NCI-H146 treated with DMSO at 0.1 percent for 48 hours (cell line): ENCODE data around the gene EXOC4.

Experiments used
- DNase-seq: peaks from one replicate; lab custom pipeline; 2025; ENCODE audit not compliant: unreplicated experiment; lab: John Stamatoyannopoulos, UW

Gene EXOC4

DNA sequence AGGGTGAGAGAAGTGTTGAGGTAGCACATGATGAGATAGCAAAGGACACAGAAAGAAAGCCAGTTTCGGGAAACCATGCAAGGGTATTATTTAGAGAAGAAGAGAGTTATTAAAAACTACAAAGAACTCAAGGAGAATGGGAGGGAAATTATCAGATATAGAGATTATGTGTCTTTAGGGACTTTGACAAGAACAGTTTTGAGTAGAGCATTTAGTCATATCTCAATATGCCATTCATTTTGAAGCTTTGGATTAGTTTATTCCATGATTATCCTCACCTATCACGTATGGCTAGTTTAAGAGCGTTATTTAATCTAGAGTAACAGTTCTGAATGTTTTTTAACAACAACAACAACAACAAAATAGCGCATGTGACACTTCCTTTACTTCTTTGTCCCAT lies 409.4 kb downstream of the EXOC4 start:
- DNase-seq = no peak

DNA sequence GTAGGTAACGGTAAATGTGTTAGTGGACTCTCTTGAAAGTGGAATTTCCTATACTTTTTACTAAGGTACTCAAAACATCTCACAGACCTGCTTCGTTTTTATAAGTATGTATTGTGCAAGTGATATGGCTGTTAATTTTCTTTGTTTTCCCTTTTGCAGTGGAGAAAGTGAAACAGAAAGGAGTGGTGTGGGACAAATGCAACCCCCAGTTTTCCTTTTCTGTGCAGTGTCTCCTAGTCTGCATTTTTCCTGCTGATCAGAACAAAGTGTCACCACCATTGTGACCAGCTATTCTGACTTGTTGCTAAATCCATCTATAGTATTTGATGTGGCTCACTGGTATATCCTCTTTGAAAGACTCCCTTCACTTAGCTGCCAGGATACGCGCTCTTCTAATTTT lies 410.0 kb downstream of the EXOC4 start:
- no peak for DNase-seq

DNA sequence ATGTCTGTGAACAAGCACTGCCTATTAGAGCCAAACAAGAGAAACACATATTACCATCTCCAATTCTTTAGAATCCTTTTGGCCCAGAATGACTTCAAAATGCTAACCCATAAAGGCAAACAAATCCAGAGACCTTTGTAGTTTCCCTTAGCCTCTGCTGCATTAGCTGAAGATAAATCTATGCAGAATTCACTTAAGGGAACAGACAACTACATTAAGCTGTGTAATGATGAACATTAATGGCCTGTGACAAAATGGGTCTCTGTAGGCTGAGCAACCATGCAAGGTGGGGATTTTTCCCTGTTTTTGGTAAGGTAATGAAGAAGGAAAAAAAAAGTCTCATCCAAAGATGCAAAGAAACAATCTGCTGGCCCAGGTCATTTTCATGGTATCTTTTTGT lies 411.6 kb downstream of the EXOC4 start:
- DNase-seq = no peak

DNA sequence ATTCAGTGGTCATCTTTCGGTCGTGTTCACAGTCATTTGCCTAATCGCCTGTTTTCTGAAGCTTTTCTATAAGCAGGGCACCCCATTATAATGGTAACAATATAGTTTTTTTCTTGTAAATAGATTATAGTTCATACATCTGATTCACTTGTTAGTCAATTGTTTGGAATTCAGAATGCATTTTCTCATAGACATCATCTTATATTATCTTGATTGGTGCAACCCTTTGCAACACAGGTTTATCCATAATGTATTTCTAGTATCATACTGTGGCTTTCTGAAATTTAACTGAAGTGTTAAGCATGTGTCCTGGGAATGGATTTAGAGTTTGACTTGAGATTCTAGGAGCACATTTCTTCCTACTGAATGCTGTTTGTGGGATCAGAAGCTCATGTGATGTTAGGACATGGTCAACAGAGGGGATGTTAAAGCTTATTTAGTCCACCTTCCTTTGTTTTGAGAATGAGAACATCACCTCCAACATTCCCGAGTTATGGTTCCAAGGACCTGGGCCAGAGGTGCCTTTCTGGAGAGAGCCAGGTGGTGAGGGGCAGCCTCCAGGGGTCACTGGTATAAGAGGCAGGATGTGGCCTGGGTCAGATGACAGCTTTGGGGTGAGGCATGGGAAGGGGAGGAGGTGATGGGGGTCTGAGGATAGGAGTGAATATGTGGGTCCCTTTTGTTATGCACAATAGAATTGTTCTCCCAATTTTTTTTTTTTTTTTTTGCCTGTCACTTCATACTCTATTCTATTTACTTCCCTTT lies 415.6 kb downstream of the EXOC4 start:
- no peak for DNase-seq

DNA sequence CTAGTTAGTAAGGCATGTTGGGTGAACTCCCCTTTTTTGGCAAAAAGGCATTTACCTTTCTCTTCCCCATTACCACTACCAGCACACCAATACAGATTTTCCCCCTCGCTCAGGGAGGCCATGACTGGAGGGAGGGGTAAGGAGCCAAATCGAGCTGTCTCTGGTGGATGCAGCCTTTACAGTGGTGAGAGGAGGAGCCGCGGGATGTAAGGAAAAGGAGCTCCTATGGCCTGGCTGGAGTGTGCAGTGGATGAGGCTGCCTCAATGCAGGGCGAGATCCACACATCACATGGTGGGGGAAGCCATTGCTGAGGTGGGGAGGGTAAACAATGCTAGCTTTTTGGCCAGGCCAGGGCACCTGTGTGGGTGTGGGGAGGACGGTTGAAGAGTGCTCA lies 416.2 kb downstream of the EXOC4 start:
- no peak for DNase-seq

DNA sequence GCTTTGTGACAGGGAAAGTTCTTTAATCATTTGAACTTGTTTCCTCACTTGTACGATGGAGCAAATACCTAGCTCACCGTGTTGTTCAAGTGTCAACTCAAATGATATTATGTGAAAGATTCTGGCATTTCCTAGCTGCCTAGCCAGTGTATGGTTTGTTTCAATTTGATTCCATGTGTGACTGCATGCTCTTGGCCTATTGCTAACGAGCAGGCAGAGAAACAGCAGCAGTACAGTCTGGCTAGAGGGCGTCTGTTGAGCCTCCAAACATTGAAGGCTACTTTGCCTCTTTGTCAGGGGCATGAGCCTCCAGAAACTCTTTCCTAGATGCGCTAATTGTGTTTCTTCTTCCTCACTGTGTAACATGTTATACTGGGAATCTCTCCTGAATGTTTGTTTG lies 417.4 kb downstream of the EXOC4 start:
- DNase-seq = no peak

DNA sequence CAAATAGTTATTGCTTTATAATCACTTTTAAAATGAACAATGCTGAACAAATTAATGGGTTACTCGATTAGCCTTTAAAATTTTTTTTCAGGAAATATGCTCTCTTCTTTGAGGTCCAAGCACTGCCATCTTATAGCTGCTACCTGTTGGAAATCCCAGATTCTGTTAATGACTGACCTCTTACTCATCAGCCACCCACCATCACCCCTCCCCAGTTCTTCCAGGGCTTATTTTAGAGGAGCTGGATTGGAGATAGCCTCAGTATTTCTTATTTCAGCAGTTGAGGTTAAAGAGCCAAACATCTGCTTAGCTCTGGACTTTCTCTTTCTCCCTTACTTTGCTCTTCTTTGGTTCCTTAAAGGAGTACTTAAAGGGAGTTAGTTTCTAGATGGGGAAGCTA lies 420.0 kb downstream of the EXOC4 start:
- DNase-seq = no peak

DNA sequence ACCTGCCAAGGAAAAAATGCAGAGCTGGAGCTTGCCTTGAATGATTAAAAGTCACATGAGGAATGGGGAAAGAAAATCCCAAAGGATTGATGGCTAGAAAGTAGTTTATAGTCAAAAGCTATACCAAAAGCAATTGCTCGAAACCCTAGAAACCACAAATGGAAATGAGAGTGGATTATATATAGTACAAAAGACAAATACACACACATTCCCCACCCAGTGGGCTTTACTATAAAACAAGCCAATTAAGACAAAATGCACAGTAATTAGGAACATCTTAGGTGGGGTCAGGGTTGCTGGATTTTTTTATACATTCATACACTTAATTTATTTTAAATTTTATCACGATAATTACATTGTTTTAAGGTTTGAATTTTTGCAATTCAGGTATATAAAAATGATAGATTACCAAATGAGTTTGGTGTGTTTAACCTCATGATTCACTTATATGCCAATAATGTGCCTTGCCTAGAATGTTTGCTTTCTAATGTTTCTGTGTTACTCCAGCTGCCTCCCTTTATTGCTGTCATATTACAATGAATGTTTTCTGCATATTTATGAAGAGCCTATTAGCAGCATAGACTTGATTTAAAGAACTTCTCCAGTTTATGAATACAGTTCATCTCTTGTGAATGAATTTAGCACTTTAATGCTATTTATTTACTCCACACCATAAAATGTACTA lies 421.3 kb downstream of the EXOC4 start:
- DNase-seq = peak; percentile 56

DNA sequence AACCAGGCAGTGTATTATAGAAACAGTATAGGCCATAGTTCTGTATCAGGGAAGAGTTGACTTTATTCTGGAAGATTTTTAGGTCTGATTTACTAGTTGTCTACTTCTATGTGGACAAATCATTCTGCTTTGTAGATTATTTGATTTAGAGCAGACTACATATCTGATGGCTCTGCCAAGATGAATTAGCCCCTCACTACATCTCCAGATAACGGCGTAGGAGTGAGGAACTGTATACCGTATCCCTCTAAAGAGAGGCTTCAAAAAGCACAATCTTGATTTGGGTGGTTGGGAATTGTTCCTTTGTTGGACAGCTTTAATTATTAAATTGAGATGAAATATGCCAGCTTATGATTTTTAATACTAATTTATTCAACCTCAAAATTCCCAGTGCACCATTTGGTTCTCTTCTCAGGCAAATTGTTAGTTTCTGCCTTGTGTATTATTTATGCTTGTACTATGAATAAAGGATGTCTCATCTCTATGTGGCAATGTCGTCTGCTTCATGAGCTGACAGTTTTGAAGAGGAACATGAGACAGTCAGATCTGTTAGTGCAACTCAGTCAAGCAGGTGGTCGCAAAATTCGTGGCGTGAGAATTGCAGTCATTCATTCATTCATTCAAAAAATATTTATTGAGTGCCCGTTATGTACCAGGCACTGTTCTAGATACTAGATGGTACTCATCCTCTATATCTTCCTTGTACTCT lies 422.8 kb downstream of the EXOC4 start:
- no peak for DNase-seq

DNA sequence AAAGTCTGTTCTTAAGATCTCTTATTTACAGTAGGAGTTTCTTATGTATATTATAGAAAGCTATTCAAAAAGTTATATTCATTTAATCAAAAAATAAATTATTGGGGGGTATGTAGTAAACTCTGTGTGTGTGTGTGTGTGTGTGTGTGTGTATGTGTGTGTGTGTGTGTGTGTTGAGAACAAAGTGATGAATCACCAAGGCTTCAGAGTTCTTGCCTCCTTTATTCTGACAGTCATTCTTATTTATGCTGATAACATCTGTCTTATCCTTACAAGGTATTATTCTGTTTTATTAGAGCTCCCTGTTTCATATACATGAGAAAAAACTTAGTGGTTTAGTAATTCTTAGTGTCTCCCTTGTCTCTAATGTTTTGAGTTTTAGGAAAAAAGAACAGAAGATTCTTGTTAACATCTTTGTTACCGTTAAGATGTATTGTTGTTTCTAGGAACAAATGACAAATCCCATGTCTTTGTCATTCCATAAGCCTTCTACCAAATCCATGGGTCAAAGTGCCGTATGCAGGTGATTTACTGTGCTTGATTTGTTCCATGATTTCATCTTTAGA lies 424.0 kb downstream of the EXOC4 start:
- DNase-seq = no peak

DNA sequence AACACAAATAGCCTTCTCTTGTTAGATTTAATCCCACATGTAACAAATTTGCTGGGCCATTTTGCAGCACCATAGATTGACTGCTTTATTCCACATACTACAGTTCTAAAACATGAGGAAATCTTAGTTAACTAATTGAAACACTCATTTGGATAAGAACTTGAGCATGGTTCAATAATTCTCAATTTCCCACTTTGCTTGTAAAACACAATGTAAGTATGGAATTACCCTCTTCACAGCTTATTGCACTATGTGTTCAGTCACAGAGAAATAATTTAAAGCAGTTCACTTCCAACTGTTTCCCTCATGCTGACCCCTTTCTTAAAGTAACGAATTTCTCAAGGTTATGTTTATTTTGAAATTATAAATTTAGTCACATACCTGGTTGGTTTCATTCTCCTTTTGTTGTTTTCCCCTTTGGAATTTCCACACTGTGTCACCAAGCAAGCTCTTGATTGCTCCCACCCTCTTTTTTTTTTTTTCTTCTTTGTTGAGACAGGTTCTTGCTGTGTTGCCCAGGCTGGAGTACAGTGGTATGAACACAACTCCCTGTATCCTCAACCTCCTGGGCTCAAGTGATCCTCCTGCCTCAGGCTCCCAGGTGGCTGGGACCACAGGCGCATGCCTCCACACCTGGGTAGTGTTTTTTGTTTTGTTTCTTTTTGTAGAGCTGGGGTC lies 425.4 kb downstream of the EXOC4 start:
- no peak for DNase-seq

DNA sequence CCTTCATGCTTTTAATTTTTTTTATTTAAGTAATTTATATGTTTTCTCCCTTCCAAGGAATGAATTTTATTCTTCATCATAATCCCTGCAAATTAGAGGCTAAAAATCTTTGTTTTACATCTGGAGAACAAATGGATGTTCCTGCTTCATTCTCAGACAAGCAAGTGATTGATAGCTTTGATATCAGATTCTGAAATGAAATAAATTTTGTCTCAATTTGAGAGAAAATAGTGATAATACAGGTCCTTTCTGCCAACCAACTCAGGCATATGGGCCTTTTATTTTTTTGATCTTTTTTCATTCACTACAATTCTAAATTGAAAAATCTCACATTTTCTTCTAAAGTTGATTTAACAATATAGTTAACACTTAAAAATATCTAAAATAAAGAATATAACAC lies 427.1 kb downstream of the EXOC4 start:
- DNase-seq = no peak

DNA sequence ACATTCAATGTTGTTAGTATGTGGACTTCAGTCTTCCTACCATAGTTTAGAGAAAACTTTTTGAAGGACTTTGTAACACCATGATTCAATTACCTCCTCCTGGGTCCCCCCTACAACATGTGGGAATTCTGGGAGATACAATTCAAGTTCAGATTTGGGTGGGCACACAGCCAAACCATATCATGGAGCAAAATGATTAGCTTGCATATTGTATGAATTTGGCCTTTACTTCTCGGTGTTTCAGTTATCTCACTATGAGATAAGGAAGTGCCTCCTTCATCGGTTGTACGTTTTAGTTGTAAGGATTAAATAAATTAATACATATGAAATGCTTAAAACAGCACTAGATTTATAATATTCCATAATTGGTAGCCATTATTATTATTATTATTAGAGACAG lies 428.7 kb downstream of the EXOC4 start:
- no peak for DNase-seq

DNA sequence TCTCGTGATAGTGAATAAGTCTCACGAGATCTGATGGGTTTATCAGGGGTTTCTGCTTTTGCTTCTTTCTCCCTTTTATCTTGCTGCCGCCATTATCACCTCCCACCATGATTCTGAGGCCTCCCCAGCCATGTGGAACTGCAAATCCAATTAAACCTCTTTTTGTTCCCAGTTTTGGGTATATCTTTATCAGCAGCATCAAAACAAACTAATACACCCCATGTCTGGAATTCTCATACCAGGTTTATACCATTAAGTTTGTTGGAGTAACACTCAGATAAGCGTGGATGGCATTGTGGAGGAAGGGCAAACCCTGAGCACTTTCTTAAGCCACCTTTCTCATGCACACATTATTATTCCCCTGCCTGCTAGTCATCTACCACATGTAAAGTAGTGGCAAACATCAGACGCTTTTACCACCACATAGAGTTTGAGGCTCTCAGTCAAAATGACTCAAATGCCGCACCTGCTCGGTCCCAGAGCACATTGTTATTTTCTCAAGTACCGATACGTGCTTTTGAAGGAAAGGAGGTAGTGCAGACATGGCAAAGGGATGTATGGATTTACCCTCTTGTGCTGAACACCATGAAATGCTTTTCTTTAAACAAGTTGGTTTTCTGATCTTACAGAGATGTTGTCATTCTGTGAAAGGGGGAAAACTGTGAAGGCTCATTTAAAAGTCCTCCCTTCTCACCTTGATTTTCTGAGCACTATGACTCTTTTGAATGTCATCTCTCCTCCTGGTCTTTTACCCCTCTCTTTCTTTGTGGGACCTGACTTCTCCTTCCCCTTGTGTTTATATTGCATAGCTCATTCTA lies 429.7 kb downstream of the EXOC4 start:
- no peak for DNase-seq

DNA sequence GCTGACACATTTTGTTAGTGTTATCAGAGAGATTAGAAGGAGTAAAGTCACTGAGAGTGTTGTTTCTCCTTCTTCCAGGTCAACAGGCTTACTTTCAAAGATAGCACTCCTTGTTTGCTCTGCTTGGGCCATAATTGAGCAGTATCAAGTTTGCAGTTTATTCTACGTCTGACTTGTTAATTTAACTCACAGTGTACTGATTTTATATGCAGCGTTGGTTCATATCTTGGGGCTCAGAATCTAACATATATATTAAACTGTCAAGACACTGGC lies 430.2 kb downstream of the EXOC4 start:
- DNase-seq = no peak

DNA sequence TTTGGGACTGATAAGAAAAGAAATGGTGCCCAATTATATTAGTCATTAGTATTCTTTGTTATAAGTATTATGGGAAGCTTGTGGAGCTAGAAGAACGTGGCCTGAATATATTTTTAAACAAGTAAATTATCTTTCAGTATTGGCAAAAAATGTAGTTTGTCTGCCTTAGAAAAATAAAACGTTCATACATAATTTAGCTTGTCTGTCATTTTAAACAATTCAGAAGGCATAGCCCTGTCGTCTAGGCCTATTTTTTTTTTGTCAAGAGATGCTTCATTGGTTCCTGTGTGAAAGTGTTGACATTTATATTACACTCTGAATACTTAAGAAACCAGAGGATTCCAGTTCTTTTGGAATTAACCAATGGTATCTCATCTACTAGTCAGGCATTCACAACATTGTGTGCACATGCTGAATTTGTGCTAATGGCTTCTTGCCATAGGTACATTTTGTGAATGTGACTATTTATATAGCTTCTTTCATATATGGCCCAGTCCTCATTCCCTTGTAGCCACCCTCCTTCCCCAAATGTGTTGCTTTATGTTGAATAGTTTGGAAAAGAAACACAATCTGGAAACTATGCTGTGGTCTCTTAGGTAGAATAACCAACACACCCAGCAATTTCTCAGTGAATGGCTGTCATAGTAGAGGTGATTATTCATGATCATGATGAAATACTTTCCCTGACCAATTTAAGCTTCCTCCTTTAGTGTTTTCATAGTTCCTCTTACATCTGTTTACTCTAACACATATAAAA lies 435.8 kb downstream of the EXOC4 start:
- DNase-seq = no peak

DNA sequence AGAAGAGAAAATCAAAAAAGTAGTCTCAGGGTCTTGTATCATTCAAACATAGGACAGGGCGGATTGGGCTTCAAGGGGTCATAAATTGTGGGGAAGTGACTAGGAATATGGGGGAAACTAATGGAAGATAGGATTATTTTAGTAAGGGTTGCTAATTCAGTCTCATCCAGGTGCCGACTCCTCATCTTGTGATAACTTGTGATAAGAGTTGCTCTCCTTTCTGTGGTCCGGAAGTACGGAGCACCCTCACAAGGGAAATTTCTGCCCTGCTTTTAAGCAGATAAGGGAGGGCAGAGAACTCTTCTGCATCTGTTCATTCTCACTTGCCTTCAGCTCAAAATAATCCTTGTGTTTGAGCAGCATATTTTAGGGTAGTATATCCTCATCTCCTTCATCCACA lies 437.9 kb downstream of the EXOC4 start:
- DNase-seq = no peak

DNA sequence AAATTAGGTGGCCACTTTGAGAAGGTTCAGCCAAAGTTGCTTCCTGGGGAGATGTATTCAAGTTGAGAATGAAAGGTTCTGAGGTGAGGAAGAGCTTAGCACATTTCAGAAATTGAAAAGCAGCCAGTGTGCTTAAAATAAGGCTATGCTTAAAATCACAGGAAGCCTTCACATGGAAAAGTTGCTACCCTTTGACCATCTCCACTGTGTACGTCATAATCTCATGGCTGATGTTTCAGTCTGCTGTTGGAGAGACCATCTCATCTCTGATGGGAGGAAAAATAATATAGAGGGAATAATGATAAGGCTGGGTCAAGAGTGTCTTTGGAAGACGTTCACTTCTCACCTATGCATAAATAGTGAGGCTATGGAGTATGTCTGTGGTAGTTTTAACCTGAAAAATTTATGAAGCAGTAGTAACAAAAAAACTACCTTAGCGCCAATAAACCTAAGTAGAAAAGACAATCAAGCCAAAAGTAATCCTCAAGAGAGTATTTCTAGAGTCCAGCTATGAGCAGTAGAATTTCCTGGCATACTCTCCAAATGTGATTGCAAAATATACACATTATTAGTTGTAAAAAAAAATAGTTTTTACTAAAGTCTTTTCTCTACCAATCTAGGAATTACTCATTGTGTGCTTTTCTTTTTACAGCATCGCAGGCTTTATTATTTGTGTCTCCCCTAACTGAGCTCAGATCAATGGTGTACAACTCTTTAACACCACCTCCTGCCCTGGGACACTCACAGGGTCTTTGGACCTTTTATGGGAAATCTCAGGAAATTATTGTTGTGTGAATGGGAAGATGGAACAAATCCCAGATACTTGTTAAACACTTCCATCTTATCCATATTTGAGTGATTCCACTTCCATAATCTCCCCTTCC lies 439.1 kb downstream of the EXOC4 start:
- DNase-seq = no peak

DNA sequence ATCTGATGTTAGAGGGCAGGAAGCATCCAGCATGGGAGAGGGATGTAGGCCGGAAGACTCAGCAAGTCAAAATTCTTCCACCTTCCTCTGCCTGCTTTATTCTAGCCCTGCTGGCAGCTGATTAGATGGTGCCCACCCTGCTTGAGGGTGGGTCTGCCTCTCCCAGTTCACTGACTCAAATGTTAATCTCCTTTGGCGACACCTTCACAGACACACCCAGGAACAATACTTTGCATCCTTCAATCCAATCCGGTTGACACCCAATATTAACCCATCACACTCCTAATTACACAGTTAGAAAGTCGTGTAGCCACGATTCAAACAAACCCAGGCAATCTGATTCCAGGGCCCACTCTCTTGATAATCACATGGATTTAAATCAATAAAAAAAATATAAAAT lies 440.4 kb downstream of the EXOC4 start:
- DNase-seq = no peak
